Amygdala (tissue), 56 donors: ENCODE data around the gene MRPL2.
A peak's percentile ranks its signal among the peaks of the same experiment; 100 is the strongest.
"Not testable (repeated sequence)": the region's sequence is repeated elsewhere in the genome, so short reads cannot be mapped to it uniquely, and the experiment has no call there.

Experiments
- DNase-seq, 56 donors: peaks; one replicate each; lab custom pipeline; 2025; lab: John Stamatoyannopoulos, UW

Gene MRPL2

DNA sequence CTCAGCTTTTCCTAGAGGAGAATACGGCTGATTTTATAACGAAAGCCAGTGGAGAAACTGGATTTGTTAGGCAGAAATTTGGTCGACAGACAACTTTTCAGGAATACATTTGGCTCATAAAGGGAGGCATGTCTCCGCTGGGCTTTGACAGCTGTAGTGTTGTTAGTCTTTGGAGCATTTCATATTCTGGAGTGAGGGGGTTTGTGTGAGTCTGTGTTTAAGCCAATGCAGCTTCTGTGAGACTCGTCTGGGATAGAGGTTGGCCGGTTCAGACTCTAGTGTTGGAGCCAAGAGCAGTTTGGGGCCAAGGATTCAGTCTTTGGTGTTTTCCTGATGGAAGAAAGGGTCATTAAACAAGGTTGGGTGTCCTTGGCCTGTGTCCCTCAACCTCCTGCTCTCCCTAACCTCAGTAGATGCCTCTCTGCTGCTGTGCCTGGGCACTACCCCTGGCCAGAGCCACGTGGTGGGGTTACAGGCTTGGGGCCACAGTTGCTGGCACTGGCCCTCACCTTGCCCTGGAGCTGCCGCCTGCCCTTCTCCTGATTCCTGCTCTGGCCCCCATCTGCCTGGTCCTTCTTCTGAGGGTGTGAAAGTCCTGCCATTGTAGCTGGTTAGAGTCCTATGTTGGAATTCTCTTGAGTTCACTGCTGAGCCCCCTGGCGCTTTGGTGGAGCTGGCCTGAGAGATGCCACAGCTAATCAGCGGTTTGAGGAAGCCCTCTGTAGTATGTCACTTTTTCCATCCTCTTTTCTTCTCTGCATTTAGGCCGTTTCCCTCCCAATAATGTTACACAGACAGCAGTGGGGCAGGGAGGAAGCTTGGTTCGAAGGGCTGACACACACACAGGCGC is 23.8 kb upstream of the MRPL2 start:
- DNase-seq: peak in 2 of 56 donors; percentile 6 to 8

DNA sequence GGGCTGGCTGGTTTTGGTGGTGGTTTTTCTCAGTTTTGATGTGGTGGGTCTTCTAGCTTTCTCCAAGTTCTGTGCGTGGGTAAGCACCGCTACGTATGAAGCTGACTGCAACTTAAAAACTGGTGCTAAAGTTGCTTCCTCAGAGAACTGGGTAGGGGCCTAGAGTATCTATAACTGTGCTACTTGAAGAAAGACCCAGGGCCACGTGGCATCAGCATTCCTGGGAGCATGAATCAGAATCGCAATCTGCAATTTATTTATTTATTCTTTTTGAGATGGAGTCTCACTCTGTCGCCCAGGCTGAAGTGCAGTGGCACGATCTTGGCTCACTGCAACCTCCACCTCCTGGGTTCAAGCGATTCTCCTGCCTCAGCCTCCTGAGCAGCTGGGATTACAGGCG is 22.7 kb upstream of the MRPL2 start:
- not testable (repeated sequence) for DNase-seq

DNA sequence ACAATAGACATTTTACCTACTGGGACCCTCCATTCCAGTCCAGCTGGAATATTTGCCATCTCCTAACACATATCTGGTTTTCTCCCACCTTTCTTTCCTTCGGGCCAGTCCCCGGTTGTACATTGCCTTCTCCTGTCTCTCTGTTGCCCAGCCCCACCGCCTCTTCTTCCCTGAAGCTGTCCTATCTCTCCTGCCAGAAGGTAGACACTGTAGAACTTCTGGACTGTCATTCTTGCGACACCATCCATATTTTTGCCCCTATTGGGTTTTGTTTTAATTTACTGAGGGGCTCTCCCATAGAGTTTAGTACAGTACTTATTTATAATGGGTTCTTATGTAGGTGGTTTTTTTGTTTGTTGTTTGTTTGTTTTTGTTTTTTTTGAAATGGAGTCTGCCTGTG is 21.8 kb upstream of the MRPL2 start:
- DNase-seq: no peak

DNA sequence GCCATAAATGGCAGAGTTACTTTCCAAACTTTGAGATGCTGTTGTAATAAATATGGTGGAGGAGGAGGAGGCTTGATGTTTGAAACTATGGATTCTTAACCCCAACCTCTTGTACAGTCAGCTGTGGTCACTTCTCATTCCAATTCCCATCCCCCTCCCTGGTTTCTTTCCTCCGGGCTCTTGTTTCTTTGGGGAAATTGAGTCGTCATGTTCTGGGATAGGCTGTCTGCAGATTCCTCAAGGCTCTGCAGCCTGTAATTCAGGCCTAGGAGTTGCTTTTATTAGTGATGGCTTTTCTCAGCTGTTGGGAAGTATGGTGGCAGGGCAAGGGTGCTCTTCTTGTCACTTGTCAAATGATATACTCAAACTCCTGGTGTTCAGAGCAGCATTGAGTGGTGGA is 19.5 kb upstream of the MRPL2 start:
- no peak for DNase-seq

DNA sequence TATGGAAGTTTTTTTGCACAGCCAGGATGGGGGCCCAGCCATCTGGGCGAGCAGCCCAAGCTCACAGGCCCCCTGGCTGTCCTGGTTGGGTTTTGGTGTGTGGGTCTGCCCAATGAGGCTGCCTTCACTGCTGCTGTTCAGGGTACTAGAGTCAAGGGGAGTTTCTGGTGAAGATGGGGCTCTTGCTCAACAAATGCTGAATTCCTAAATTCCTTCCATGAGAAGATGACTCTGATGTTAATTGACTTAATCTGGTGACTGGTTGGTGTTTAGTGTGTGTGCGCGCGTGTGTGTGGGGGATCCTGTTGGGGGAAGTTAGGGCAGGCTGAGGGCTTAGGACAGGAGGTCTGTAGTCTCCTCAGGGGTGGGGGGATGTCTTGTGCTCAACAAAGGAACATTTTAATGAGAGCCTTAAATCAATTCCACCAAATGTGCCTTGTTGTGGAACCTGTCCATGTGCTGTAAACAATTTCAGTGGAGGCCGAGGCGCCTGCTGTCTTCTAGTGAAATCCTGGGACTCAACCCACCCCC is 18.8 kb upstream of the MRPL2 start:
- no peak for DNase-seq

DNA sequence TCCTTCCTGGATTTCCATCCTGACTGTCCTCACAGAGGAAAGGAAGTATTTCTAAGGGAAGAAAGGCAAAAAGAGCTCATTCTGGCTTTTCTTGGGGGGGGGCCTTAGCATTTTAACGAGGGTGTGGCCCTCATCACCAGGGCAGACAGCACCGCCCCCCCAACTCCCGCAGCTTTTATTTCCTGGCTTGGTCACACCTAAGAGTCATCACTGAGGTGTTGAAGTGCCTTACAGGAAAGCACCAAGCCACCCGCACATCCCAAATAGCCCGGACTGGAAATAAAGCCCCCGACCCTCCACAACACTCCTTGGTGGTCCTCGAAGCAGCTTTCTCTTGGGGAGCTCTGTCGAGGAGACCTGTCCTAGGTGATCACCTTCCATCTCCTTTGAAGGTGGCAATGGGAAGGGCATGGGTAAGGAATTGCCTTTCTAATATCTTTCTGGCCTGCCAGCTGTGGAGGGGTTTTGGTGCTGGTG is 18.1 kb upstream of the MRPL2 start:
- DNase-seq: no peak

DNA sequence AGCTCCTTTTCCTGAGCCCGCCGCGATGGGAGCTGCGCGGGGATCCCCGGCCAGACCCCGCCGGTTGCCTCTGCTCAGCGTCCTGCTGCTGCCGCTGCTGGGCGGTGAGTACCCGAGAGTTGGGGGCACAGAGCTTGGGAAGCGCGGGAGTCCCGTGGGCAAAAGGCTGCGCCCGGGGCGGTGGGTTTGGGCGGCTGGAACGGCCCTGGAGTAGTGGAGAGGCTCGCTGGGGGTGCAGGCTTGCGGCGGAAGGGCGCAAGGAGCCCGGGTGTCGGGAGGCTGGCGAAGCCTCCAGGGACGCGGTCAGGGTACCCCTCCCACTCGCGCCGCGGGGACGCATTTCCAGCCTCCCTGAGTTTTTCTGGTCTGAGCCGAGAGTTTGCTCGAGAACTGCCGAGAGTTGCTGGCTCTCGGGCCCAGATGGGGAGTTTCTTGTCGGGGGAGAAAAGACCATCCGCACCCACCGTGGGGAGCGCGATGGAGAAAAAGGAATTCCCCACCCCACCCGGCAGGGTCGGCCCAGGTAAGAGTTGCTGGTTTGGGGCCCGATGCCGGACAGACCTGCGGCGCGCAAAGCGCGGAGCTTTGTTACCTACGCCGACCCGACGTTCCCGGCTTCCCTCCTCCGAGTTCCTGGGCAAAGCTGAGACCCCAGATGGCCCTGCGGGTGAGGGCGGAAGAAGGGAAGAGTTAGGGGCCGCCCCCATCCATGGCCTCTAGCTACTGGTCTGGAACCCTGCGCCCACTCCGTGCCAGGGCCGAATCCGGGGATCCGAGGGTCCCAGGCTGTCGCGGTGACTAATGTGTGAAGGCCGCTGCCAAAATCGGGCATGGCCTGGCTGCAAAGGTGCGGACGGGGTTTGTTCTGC is 17.5 kb upstream of the MRPL2 start:
- no peak for DNase-seq

DNA sequence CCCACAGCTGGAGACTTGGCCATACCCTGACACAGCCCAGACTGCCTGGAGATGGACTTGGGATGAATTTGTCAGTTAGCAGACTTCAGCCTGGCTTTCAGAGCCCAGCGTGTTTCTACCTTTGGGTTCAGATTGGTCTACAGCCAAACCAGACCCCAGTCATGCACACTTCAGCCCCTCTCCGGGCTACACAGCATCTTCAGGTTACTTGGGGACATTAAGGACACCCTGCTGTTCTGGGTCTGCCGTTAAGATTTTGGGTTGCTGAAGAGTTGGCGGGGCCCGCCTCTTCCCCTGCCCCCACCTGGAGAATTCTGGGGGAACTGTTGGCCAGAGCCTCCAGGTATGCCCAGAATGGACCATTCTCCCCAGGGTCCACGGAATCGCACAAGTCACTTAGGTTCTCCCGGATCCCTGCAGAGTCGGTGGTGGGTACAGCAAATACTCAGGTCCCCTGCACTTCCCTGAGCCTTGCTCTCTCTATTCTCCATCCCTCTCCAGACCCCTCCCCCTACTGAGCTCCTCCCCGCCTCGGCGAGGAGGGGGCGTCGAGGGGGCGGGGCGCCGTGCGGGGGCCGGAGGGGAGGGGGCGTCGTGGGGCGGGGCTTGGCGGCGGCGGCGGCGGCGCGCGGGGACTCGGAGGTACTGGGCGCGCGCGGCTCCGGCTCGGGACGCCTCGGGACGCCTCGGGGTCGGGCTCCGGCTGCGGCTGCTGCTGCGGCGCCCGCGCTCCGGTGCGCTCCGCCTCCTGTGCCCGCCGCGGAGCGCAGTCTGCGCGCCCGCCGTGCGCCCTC is 16.6 kb upstream of the MRPL2 start, which contains the start of gene PTK7:
PTK7 (plus strand) TSS at position 645 of the 794 bp plus-strand sequence. CDS start 175 bp downstream, outside the sequence.
- DNase-seq: peak in 20 of 56 donors; percentile 9 to 53 (median 23)

DNA sequence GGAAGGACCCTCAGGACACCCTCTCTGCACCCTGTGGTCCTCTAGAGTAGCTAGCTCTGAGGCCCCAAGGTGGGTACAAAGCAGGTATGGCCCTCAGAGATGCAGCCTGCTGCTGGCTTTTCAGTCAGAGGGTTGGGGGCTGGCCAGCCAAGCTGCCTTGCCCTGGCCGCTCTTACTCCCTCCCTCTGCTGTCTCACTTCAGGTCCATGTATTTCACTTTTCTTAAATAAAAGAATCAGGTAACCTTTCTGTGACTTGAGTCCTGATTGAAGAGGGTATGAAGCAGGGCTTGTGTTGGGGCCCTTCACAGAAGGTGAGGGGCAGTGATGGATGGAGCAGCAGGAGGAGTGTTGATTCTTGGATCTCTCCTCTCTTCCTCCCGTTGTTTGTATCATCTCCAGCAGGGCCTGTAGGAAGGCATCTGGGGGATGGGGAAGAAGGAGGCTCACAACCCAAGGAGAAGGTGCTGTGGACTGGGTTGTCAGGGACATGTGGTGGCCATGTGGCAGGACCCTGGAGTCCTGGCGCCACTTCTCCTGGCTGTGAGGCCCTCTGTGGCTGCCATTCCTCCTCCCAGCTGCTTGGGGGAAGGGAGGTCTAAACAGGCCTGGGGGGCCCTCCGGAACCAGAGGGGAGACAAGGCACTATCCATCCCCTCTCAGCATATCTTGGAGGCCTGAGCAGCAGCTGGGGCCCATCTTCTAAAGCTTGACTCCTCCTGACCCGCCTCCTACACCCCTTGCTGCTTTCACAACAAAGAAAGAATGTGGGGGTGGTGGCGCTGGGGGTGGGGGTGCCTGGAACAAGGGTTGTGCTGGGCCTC is 15.8 kb upstream of the MRPL2 start:
- DNase-seq: no peak

DNA sequence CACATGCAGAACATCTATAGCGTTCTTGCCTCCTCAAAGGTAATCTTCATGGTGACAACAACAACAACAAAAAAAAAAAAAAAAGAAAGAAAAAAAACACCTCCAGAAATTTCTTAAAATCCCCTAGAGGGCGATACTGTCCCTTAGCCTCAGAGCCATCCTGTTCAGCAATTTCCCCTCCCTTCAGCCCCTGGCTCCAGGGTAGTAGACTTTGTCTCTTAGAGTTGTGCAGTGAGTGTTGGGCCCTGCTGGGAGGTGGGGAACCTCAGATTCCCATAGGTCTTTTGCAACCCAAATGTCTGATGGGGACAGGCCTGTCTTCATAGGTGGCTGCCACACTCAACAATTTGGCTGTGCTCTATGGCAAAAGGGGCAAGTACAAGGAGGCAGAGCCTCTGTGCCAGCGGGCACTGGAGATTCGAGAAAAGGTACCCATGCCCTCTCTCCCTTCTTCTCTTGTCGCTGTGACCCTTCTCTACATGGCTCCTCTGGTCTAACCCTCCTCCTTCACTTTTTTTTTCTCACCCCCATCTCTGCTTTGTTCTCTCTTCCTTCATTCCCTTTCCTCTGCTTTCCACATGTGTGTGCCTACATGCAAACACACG is 10.9 kb upstream of the MRPL2 start:
- DNase-seq: no peak

DNA sequence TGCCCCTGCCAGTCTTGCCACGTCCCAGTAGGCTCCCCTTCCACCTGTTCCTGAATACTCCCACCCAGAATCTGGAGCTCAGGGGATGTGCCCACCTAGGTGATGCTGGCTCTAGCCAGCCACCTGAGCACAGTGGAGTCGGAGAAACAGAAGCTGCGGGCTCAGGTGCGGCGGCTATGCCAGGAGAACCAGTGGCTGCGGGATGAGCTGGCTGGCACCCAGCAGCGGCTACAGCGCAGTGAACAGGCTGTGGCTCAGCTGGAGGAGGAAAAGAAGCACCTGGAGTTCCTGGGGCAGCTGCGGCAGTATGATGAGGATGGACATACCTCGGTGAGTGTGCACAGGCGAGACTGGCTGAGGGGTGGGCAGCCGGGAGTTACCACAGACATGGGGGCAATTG is 3.6 kb upstream of the MRPL2 start:
- DNase-seq: no peak

DNA sequence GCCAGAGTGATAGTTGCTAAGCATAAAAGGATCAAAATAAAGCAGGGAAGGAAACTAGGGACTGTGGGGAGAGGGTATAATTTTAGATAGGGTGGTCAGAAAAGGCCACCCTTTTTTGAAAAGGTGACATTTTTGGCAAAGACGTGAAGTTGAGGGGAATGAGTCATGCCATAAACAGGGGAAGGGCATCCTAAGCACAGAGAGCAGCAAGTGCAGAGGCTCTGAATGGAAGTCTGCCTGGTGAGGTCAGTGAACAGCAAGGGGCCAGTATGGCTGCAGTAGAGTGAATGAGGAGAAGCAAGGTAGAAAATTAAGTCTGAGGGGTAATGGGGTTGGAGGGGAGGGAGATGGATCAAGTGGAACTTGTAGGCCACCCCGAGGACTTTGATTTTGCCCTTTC is 2.6 kb upstream of the MRPL2 start:
- no peak for DNase-seq

DNA sequence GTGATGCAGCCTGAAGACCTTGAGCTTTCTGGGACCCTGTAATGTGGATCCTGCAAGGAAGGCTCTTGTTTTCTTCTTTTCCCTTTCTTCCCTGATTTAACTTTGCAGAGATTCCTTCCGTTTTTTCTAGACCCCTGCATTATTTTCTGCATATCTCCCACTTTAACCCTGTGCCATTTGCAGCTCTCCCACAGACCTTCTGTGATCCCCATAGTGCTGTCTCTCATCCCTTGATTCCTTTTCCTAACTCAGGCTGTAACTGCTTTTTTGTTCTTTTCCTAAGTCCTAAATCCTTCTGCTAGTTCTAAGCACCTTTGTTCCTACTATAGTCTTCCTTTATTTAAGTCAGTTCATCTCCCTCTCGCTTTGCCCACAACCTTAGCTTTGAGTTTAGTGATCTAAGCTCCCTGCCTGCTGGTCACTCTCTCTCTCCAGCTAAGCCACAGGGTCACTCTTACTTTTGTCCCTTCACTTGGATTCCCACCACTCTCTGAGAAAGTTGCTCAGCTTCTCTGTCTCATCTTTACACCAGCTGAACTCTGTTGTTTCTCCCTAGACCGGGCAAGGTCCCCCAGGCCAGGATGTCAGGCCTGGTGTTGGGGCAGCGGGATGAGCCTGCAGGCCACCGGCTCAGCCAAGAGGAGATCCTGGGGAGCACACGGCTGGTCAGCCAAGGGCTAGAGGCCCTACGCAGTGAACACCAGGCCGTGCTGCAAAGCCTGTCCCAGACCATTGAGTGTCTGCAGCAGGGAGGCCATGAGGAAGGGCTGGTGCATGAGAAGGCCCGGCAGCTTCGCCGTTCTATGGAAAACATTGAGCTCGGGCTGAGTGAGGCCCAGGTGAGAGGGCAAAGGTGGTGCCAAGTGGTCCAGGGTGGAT is 1.8 kb upstream of the MRPL2 start:
- DNase-seq: no peak

DNA sequence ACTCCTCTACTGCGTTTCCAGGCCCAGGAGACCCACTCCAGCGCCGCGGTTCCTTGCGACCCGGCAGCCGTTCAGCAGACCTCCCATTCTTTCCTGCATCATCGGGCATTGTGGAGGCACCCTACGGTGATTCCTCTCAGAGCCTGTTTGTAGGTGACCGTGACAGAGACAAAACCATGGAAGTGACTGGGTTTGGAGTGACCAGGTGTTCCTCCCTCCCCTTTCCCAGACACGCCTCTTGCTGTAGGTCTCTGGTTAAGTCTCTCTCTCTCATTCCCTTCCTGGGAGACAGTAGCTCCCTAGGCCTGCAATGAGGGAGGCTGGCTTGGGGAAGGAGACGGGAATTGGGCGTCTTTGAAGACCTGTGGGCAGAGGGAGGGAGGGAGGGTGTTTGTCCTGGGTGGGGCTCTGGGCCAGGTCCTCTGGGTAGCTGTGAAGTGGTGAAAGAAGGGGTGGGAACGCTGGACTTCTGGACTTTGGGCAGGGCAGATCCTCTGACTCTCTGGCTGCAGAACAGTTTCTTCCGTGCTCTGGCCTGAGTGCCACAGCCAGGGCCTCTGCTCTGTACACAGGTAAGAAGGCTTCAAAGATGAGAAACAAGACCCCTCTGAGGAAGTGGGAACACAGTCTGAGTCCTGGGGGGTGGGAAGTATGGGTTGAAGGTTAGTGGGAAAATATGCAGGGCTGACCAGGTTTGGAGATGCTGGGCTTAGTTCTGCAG is 960 bp upstream of the MRPL2 start:
- DNase-seq: peak in 1 of 56 donors; percentile 31

DNA sequence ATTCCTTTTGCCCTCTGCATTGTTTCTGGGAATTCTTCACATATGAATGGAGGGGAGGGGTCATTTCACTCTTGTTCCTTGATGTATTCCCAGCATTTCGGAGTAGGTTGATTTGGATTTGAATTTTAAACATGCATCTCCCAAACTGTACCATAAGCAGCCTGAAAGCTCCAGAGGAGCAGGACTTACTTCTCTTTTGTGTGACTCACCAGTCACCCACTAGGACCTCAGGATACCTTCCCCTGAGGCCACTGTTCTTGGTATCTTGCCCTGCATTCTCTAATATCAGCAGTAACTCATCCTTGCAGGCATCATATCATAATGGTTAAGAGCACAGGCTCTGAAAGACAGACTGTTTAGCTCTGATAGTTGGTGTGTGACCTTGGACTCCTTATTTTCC is 703 bp downstream of the MRPL2 start:
- no peak for DNase-seq

DNA sequence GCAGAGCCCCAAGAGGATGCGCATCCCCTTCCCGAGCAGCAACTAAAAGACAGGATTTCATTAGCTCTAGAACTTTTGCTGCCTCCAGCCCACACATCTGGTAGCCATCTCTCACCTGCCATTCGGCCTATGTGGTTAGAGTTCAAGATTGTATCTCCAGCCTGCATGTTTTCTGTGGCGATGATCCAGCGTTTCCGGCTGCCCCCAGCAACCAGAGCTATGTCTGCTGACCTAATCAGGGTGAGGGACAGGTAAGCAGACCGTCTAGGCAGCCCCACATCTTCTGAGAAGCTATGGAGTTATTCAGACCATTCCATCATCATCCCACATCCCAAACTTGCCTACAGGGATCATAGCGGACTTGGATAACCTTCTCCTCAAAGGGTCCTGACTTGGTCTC is 3.3 kb downstream of the MRPL2 start:
- DNase-seq: no peak

DNA sequence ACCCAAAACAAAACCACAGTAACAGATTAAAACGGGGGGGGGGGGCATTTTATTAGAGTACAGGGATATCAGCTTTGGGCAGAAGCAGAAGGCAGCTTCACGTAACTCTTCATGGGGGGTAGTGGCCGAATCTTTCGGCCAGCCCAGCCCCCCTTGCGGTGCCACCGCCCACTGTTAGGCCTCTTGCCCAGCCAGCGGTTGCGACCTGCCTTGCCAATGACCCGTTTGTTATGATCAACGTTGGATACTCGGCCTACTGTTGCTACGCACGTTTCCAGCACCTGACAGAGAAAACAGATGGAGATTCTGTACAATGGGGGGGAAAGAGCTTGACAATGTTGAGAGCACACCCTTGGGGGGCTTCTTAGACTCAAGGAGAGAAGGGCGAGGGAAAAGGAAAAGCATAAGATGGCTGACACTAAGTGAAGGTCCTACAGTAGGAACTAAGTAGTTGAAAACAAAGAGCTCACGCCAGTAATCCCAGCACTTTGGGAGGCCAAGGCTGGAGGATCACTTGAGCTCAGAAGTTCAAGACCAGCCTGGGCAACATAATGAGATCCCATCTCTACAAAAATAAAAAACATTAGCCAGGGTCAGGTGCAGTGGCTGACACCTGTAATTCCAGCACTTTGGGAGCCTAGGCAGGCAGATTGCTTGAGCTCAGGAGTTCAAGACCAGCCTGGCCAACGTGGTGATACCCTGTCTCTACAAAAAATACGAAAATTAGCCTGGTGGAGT is 4.9 kb downstream of the MRPL2 start:
- DNase-seq: peak in 1 of 56 donors; percentile 5
